Rectal smooth muscle tissue (tissue), 1 donor: ENCODE measurements around the gene MYOG.

Experiments used
- H3K27ac ChIP-seq: one replicate; pipeline ENCODE4 v1.7.0; 2013; ENCODE audit warnings: low read depth, low read length, inconsistent platforms
- H3K27me3 ChIP-seq: one replicate; pipeline ENCODE4 v1.7.0; 2013; ENCODE audit warnings: low read length; ENCODE audit not compliant: control insufficient read depth, insufficient read depth
- H3K36me3 ChIP-seq: one replicate; pipeline ENCODE4 v1.7.0; 2013; ENCODE audit warnings: low read length; ENCODE audit not compliant: control insufficient read depth, insufficient read depth
- H3K4me1 ChIP-seq: one replicate; pipeline ENCODE4 v1.7.0; 2013; ENCODE audit warnings: low read length; ENCODE audit not compliant: control insufficient read depth, insufficient read depth
- H3K4me3 ChIP-seq: one replicate; pipeline ENCODE4 v1.7.0; 2013; ENCODE audit warnings: low read length
- H3K9ac ChIP-seq: one replicate; pipeline ENCODE4 v1.7.0; 2013; ENCODE audit warnings: low read length

Gene MYOG

GRCh38 chr1:203085528-203086406 is at the start of gene MYOG:
MYOG (minus strand) TSS chr1:203086012; CDS start chr1:203085961, 51 bp downstream.
- Histone ChIP-seq H3K9ac (no peak within 1 kb of the TSS), H3K27ac (no peak within 1 kb of the TSS), H3K4me1 (no peaks in the 10 kb centered on the region), H3K4me3 (no peak within 1 kb of the TSS), H3K27me3 (no peaks in the 10 kb centered on the region), H3K36me3 (no peaks in the 10 kb centered on the region)

- Histone ChIP-seq H3K27ac (no peak overlapping the region), H3K9ac (no peak overlapping the region), H3K4me1 (no peaks in the 10 kb centered on the region), H3K36me3 (no peaks in the 10 kb centered on the region), H3K27me3 (no peaks in the 10 kb centered on the region), H3K4me3 (no peak overlapping the region)
Observed at GRCh38 chr1:203133970-203134725, 48.3 kb upstream of the MYOG start.

GRCh38 chr1:203131548-203132200 is 45.9 kb upstream of the MYOG start:
- H3K36me3 ChIP-seq, result no peaks in the 10 kb centered on the region
- H3K4me1 ChIP-seq, result peaks cover 8% of the 10 kb centered on the region
- no peak overlapping the region for H3K4me3 ChIP-seq
- peaks cover 5% of the 10 kb centered on the region for H3K27me3 ChIP-seq
- no peak overlapping the region for H3K27ac ChIP-seq
- no peak overlapping the region for H3K9ac ChIP-seq

GRCh38 chr1:203130358-203130985 is 44.7 kb upstream of the MYOG start:
- peaks cover 12% of the 10 kb centered on the region for H3K4me1 ChIP-seq

GRCh38 chr1:203129501-203130231 is 43.9 kb upstream of the MYOG start:
- Histone ChIP-seq H3K4me3 (no peak overlapping the region), H3K4me1 (peaks cover 12% of the 10 kb centered on the region), H3K9ac (no peak overlapping the region), H3K27me3 (peaks cover 10% of the 10 kb centered on the region), H3K27ac (no peak overlapping the region), H3K36me3 (no peaks in the 10 kb centered on the region)

More at GRCh38 chr1:203130358-203130985, 44.7 kb upstream of the MYOG start:
- Histone ChIP-seq H3K4me3 (no peak overlapping the region), H3K9ac (no peak overlapping the region), H3K36me3 (no peaks in the 10 kb centered on the region), H3K27me3 (peaks cover 8% of the 10 kb centered on the region), H3K27ac (no peak overlapping the region)

- Histone ChIP-seq H3K36me3 (no peaks in the 10 kb centered on the region), H3K27me3 (peaks cover 10% of the 10 kb centered on the region), H3K9ac (no peak overlapping the region), H3K4me1 (peaks cover 12% of the 10 kb centered on the region), H3K4me3 (no peak overlapping the region), H3K27ac (no peak overlapping the region)
Observed at GRCh38 chr1:203128716-203129500, 43.1 kb upstream of the MYOG start.

GRCh38 chr1:203128431-203128715 is 42.6 kb upstream of the MYOG start:
- H3K9ac ChIP-seq, result no peak overlapping the region
- no peak overlapping the region for H3K27ac ChIP-seq
- H3K27me3 ChIP-seq, result peaks cover 10% of the 10 kb centered on the region
- H3K36me3 ChIP-seq, result no peaks in the 10 kb centered on the region
- peaks cover 12% of the 10 kb centered on the region for H3K4me1 ChIP-seq
- peak overlapping the region; percentile 62 for H3K4me3 ChIP-seq

DNA sequence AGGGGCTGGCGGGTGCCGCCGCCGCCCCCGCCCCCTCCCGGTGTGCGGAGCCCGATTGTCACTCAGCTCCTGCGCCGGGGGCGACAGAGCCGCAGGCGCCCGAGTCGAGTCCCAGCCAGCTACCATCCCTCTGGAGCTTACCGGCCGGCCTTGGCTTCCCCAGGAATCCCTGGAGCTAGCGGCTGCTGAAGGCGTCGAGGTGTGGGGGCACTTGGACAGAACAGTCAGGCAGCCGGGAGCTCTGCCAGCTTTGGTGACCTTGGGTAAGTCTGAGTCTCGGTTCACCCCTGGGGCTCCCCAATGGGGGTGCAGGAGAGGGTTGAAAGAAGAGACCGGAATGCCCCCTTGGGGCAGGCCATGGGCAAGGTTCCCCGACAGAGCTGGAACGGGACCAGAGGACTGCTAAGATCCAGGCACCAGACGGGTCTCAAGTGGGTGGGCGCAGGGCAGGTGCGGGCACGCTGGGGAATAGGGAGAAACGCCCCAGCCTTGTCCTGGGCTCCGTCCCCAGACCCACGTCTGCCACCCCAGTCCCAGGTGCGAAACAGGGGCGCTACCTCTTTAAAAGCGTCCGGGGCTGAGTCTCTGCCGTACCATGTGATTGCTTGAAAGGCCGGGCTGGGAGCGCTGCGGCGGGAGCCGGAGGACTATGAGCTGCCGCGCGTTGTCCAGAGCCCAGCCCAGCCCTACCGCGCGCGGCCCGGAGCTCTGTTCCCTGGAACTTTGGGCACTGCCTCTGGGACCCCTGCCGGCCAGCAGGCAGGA is 42.0 kb upstream of the MYOG start, which contains the start of gene ADORA1:
Gene ADORA1, plus strand, starts transcription at position 61 of the 765 bp plus-strand sequence. CDS start 1,116 bp downstream, outside the sequence.
- Histone ChIP-seq H3K27me3 (peaks cover 10% of the 10 kb centered on the region), H3K36me3 (no peaks in the 10 kb centered on the region), H3K27ac (no peak within 1 kb of the TSS), H3K4me3 (peak within 1 kb of the TSS; percentile 62), H3K4me1 (peaks cover 12% of the 10 kb centered on the region), H3K9ac (no peak within 1 kb of the TSS)

- Histone ChIP-seq H3K27me3 (peaks cover 10% of the 10 kb centered on the region), H3K27ac (no peak overlapping the region), H3K4me3 (peak overlapping the region; percentile 62), H3K36me3 (no peaks in the 10 kb centered on the region), H3K9ac (no peak overlapping the region), H3K4me1 (peaks cover 12% of the 10 kb centered on the region)
Observed at GRCh38 chr1:203126866-203127665, 41.3 kb upstream of the MYOG start.

DNA sequence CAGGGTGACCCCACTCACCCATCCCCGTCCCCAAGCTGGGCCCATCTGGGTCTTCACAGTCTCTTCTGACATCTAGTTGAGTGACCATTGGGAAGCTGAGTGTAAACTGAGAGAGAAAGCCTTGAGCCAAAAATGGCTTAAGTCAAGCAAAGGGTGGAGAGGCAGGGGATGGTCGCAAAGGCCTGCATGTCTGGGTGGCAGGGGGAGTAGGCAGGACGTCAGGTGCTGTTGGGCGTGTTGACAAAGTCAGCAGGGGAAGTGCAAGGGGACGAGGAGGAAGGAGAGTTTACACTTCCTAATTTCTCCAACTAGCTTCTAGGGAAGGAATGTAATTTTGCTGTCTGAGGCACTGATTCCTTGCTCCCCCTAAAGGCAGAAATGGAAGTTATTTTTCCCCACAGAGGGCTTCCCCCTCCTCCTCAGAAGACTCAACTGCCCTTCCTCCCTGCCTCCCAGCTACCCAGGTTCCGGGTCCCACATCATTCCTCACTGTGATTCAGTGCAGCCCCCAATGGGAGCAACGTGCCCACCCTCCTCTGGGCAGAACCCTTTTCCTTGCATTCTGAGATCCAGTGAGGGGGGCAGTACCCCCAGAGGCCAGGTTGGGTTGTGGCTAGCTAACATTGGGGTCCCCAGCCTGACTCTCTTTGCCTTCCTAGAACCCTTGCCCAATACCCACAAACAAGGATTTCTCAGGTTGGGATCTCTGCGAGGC is 40.5 kb upstream of the MYOG start:
- Histone ChIP-seq H3K27ac (no peak overlapping the region), H3K9ac (no peak overlapping the region), H3K4me3 (no peak overlapping the region), H3K27me3 (peaks cover 10% of the 10 kb centered on the region), H3K36me3 (no peaks in the 10 kb centered on the region), H3K4me1 (peaks cover 12% of the 10 kb centered on the region)
